Measurements from ENCODE around the gene OR8K5. TPM values are rescaled to one million over a fixed set of nuclear protein-coding genes. Genes with fewer than 3 reads are reported as not detected.

The OR8K5 gene
- total and polyA plus RNA-seq, 2 of the 4 experiments (the other 2 are of a cell fraction) = not detected

DNA sequence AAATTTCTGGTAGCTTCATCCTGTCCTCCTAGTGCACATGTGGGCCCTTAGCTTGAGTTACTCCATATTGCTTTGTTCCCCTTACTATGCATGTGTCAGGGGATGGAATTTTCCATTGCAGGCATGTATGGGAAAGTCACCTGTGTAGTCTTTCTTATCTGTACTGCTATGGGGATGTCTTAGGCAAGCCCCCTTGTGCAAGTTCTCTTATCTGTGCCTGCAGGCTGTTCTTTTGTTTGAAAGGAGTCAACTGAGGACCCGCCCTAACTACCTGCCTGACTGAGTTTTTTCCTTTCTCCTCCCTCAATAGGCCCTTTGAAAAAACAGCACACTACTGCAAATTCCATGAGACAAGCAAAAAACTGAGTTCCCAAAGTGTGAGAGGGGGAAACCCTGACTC, 8.7 kb downstream of the OR8K5 start:
- TF ChIP-seq SMC3 (IDR thresholded peaks at IDR 0.05; ENCODE audit: low read depth, low read length) (no peak), MAZ (IDR thresholded peaks at IDR 0.05; ENCODE audit: borderline replicate concordance, low read depth, low read length) (no peak), POLR2A (IDR thresholded peaks at IDR 0.05; ENCODE audit: low read depth, low read length) (no peak), CHD1 (IDR thresholded peaks at IDR 0.05; ENCODE audit: low read depth, low read length) (no peak), NFE2L2 (IDR thresholded peaks at IDR 0.05; ENCODE audit: low read depth, low read length) (no peak), MAFK (IDR thresholded peaks at IDR 0.05; ENCODE audit: low read depth, low read length) (no peak), BHLHE40 (IDR thresholded peaks at IDR 0.05; ENCODE audit: low read depth, low read length) (no peak), MXI1 (IDR thresholded peaks at IDR 0.05; ENCODE audit: borderline replicate concordance, low read depth, low read length) (no peak), FOS (IDR thresholded peaks at IDR 0.05; ENCODE audit: low read depth, low read length) (no peak), RAD21 (IDR thresholded peaks at IDR 0.05; ENCODE audit: low read length) (no peak), CEBPB (IDR thresholded peaks at IDR 0.05; ENCODE audit: low read depth, low read length) (no peak), RCOR1 (IDR thresholded peaks at IDR 0.05; ENCODE audit: insufficient replicate concordance, low read length) (no peak), RFX5 (IDR thresholded peaks at IDR 0.05; ENCODE audit: low read depth, low read length) (no peak)
- TF ChIP-seq, protein P1, sequence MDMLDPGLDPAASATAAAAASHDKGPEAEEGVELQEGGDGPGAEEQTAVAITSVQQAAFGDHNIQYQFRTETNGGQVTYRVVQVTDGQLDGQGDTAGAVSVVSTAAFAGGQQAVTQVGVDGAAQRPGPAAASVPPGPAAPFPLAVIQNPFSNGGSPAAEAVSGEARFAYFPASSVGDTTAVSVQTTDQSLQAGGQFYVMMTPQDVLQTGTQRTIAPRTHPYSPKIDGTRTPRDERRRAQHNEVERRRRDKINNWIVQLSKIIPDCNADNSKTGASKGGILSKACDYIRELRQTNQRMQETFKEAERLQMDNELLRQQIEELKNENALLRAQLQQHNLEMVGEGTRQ (IDR thresholded peaks at IDR 0.05; ENCODE audit: low read depth, low read length) = no peak
- TF ChIP-seq, protein P2, sequence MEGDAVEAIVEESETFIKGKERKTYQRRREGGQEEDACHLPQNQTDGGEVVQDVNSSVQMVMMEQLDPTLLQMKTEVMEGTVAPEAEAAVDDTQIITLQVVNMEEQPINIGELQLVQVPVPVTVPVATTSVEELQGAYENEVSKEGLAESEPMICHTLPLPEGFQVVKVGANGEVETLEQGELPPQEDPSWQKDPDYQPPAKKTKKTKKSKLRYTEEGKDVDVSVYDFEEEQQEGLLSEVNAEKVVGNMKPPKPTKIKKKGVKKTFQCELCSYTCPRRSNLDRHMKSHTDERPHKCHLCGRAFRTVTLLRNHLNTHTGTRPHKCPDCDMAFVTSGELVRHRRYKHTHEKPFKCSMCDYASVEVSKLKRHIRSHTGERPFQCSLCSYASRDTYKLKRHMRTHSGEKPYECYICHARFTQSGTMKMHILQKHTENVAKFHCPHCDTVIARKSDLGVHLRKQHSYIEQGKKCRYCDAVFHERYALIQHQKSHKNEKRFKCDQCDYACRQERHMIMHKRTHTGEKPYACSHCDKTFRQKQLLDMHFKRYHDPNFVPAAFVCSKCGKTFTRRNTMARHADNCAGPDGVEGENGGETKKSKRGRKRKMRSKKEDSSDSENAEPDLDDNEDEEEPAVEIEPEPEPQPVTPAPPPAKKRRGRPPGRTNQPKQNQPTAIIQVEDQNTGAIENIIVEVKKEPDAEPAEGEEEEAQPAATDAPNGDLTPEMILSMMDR (conservative IDR thresholded peaks at IDR 0.05; ENCODE audit: low read depth, low read length) = no peak
- TF ChIP-seq, protein P3, sequence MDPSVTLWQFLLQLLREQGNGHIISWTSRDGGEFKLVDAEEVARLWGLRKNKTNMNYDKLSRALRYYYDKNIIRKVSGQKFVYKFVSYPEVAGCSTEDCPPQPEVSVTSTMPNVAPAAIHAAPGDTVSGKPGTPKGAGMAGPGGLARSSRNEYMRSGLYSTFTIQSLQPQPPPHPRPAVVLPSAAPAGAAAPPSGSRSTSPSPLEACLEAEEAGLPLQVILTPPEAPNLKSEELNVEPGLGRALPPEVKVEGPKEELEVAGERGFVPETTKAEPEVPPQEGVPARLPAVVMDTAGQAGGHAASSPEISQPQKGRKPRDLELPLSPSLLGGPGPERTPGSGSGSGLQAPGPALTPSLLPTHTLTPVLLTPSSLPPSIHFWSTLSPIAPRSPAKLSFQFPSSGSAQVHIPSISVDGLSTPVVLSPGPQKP (IDR thresholded peaks at IDR 0.05; ENCODE audit: borderline replicate concordance, low read depth, low read length) = no peak
- Histone ChIP-seq H2BK15ac (ENCODE audit: low read depth, low read length) (no peak overlapping the region), H3K4me3 (ENCODE audit: insufficient read depth, low read depth, low read length) (no peak overlapping the region), H2BK5ac (ENCODE audit: low read depth, low read length, poor library complexity, severe bottlenecking) (no peak overlapping the region), H3K9ac (ENCODE audit: low read depth, low read length) (no peak overlapping the region), H2BK20ac (ENCODE audit: low read depth, low read length) (no peak overlapping the region), H3K27me3 (ENCODE audit: control insufficient read depth, insufficient read depth, low read length) (no peaks in the 10 kb centered on the region), H4K8ac (ENCODE audit: low read depth in 2 of 2, low read length in 2 of 2) (no peak overlapping the region), H4K20me1 (ENCODE audit: insufficient read depth, low read length) (no peaks in the 10 kb centered on the region), H3K56ac (ENCODE audit: extremely low read depth, insufficient read depth, low read length) (no peak overlapping the region), H3K4me2 (ENCODE audit: low read depth, low read length) (no peak overlapping the region), H4K91ac (ENCODE audit: insufficient read depth, low read depth, low read length) (no peak overlapping the region), H3K23ac (ENCODE audit: low read depth, low read length) (no peak overlapping the region), H3K36me3 (ENCODE audit: control insufficient read depth, insufficient read depth, low read length) (no peaks in the 10 kb centered on the region), H2AK5ac (ENCODE audit: low read depth, low read length) (no peak overlapping the region), H3K4me1 (ENCODE audit: control insufficient read depth, insufficient read depth, low read length) (no peaks in the 10 kb centered on the region), H3K79me1 (ENCODE audit: low read depth in 1 of 2, low read length in 2 of 2) (no peaks in the 10 kb centered on the region), H4K5ac (ENCODE audit: low read depth, low read length) (no peak overlapping the region), H2AK9ac (replicated peaks; ENCODE audit: low read depth, low read length, poor library complexity) (no peak overlapping the region), H2AFZ (replicated peaks; ENCODE audit: low read length, poor library complexity) (no peak overlapping the region), H3K27ac (ENCODE audit: insufficient read depth, low read length) (no peak overlapping the region), H2BK120ac (ENCODE audit: low read depth, low read length) (no peak overlapping the region), H3K18ac (ENCODE audit: low read depth, low read length) (no peak overlapping the region), H3K14ac (replicated peaks; ENCODE audit: low read depth, low read length) (no peak overlapping the region), H3K9me3 (ENCODE audit: control insufficient read depth, insufficient read depth, low read length) (peaks cover 10% of the 10 kb centered on the region), H3K9me1 (ENCODE audit: insufficient read depth, low read length) (no peaks in the 10 kb centered on the region), H3K4ac (ENCODE audit: low read depth, low read length) (no peak overlapping the region)
- no TSS peak for BruUV-seq (replicated peaks)
- DNase-seq (no peak), ATAC-seq (ENCODE audit: low read depth) (no peak)
- POLR2A ChIA-PET (ENCODE audit: unreplicated experiment) = no interaction called here
- WGBS, 2 experiments (ENCODE audit: extremely low coverage in 2 of 2, insufficient read length in 1 of 2) = no CpG with 5 or more reads among the region's 1 CpG
- CTCF ChIA-PET = no interaction called here
- dilution Hi-C loops (cut with HindIII; ENCODE audit: low sequenced_read_pairs, unreplicated experiment) (no loop called here), in situ Hi-C loops (cut with MboI; ENCODE audit: low sequenced_read_pairs) (loop anchor here (25.0 kb wide), 1 partner anchor 514 kb away; the partner anchor contains the start of genes OR4P4 and OR4S2), intact Hi-C loops (cut with micrococcal nuclease) (no loop called here)
